WTC11 (cell line): ENCODE data around the gene AAGAB. TPM values are rescaled to one million over a fixed set of nuclear protein-coding genes. Genes with fewer than 3 reads are reported as not detected.

Source experiments
- ATAC-seq: fragments of 200-7000 bp; cut with Tn5 transposase; 2 replicates; pipeline ENCODE4 v1.10.0; 2021; ENCODE audit warnings: mild to moderate bottlenecking, moderate library complexity
- CTCF ChIA-PET: fragments of 300-600 bp; sonication (Branson Sonifier 250); formaldehyde crosslinking; loops from one replicate; lab custom pipeline; 2021; ENCODE audit warnings: antibody characterized with exemption; lab: Charles Lee
- POLR2A ChIA-PET: fragments of 350-600 bp; sonication (Branson Sonifier 250); formaldehyde crosslinking; loops from one replicate; lab custom pipeline; 2021; ENCODE audit warnings: antibody characterized with exemption; lab: Charles Lee
- DNase-seq: peaks from one replicate; pipeline ENCODE4 v3.0.0; 2021; ENCODE audit warnings: low spot score
- H3K27ac Mint-ChIP-seq: 2 replicates; pipeline ENCODE4 v1.8.0; 2021; ENCODE audit warnings: mixed read lengths
- H3K27me3 Mint-ChIP-seq: 2 replicates; pipeline ENCODE4 v1.8.0; 2021; ENCODE audit warnings: low read depth, mild to moderate bottlenecking, moderate library complexity, mixed read lengths
- H3K36me3 Mint-ChIP-seq: 2 replicates; pipeline ENCODE4 v1.8.0; 2021; ENCODE audit warnings: mixed read lengths
- H3K4me1 Mint-ChIP-seq: 2 replicates; pipeline ENCODE4 v1.8.0; 2022; ENCODE audit warnings: mixed read lengths
- H3K4me3 Mint-ChIP-seq: 2 replicates; pipeline ENCODE4 v1.8.0; 2021; ENCODE audit warnings: mild to moderate bottlenecking, moderate library complexity, mixed read lengths
- H3K9me3 Mint-ChIP-seq: 2 replicates; pipeline ENCODE4 v1.8.0; 2021; ENCODE audit warnings: mixed read lengths
- ATF3 ChIP-seq: sonication (generic); formaldehyde crosslinking; conservative IDR thresholded peaks from 2 replicates; pipeline ENCODE4 v1.8.1; 2022; ENCODE audit warnings: mild to moderate bottlenecking, missing genetic modification reagents
- CREB1 ChIP-seq: sonication (generic); formaldehyde crosslinking; IDR thresholded peaks from 2 replicates; pipeline ENCODE4 v1.8.0; 2023; ENCODE audit warnings: mild to moderate bottlenecking, missing genetic modification reagents
- CREM ChIP-seq: sonication (generic); formaldehyde crosslinking; IDR thresholded peaks from 2 replicates; pipeline ENCODE4 v1.8.1; 2022; ENCODE audit warnings: mild to moderate bottlenecking, missing genetic modification reagents, moderate library complexity
- E2F1 ChIP-seq: sonication (generic); formaldehyde crosslinking; IDR thresholded peaks from 2 replicates; pipeline ENCODE4 v1.8.0; 2022; ENCODE audit warnings: mild to moderate bottlenecking, missing genetic modification reagents
- E2F5 ChIP-seq: sonication (generic); formaldehyde crosslinking; IDR thresholded peaks from 2 replicates; pipeline ENCODE4 v1.8.1; 2022; ENCODE audit warnings: mild to moderate bottlenecking, moderate library complexity, missing genetic modification reagents
- ESRRA ChIP-seq: sonication (generic); formaldehyde crosslinking; IDR thresholded peaks from 2 replicates; pipeline ENCODE4 v1.8.1; 2022; ENCODE audit warnings: mild to moderate bottlenecking, missing genetic modification reagents, borderline replicate concordance
- JAZF1 ChIP-seq: fragments of 250-450 bp; sonication (Bioruptor Pico); IDR thresholded peaks from 2 replicates; pipeline ENCODE4 v1.9.0; 2021; ENCODE audit warnings: moderate library complexity, mild to moderate bottlenecking, inconsistent platforms
- JUN ChIP-seq: sonication (generic); formaldehyde crosslinking; IDR thresholded peaks from 2 replicates; pipeline ENCODE4 v1.8.0; 2023; ENCODE audit warnings: mild to moderate bottlenecking, missing genetic modification reagents
- NFATC4 ChIP-seq: fragments of 250-450 bp; sonication (Bioruptor Pico); IDR thresholded peaks from 2 replicates; pipeline ENCODE4 v1.9.0; 2021; ENCODE audit warnings: mild to moderate bottlenecking
- NR1H2 ChIP-seq: sonication (generic); formaldehyde crosslinking; IDR thresholded peaks from 2 replicates; pipeline ENCODE4 v1.9.0; 2021; ENCODE audit warnings: mild to moderate bottlenecking, moderate library complexity, missing genetic modification reagents
- OVOL2 ChIP-seq: fragments of 250-450 bp; sonication (Bioruptor Pico); IDR thresholded peaks from 2 replicates; pipeline ENCODE4 v1.9.0; 2021; ENCODE audit warnings: mild to moderate bottlenecking, borderline replicate concordance
- PRDM15 ChIP-seq: sonication (generic); formaldehyde crosslinking; IDR thresholded peaks from 2 replicates; pipeline ENCODE4 v1.8.0; 2022; ENCODE audit warnings: missing genetic modification reagents
- SP1 ChIP-seq: sonication (generic); formaldehyde crosslinking; conservative IDR thresholded peaks from 2 replicates; pipeline ENCODE4 v1.8.1; 2022; ENCODE audit warnings: missing genetic modification reagents
- TCF7 ChIP-seq: sonication (generic); formaldehyde crosslinking; IDR thresholded peaks from 2 replicates; pipeline ENCODE4 v1.8.0; 2022; ENCODE audit warnings: mild to moderate bottlenecking, low read depth, missing genetic modification reagents, moderate library complexity
- USF1 ChIP-seq: sonication (generic); formaldehyde crosslinking; IDR thresholded peaks from 2 replicates; pipeline ENCODE4 v1.8.0; 2022; ENCODE audit warnings: mild to moderate bottlenecking, missing genetic modification reagents
- USF2 ChIP-seq: sonication (generic); formaldehyde crosslinking; IDR thresholded peaks from 2 replicates; pipeline ENCODE4 v1.8.1; 2023; ENCODE audit warnings: mild to moderate bottlenecking, missing genetic modification reagents, moderate library complexity
- ZBTB43 ChIP-seq: sonication (generic); formaldehyde crosslinking; IDR thresholded peaks from 2 replicates; pipeline ENCODE4 v1.8.1; 2023; ENCODE audit warnings: mild to moderate bottlenecking, missing genetic modification reagents
- ZMAT4 ChIP-seq: fragments of 250-450 bp; sonication (Bioruptor Pico); IDR thresholded peaks from 2 replicates; pipeline ENCODE4 v1.9.0; 2021; ENCODE audit warnings: mild to moderate bottlenecking
- ZNF425 ChIP-seq: fragments of 250-450 bp; sonication (Bioruptor Pico); conservative IDR thresholded peaks from 2 replicates; pipeline ENCODE4 v1.9.0; 2021; ENCODE audit warnings: mild to moderate bottlenecking
- ZNF512 ChIP-seq: sonication (generic); formaldehyde crosslinking; IDR thresholded peaks from 2 replicates; pipeline ENCODE4 v1.8.1; 2022; ENCODE audit warnings: missing genetic modification reagents, borderline replicate concordance
- total RNA-seq: library from RNA; stranded (reverse); gene quantifications from 3 replicates; pipeline ENCODE4 v1.2.3, GENCODE V29; 2021

AAGAB gene
- total RNA-seq, 1 experiment from 2014 or later, result 41.7 TPM

GRCh38 chr15:67156834-67157233 lies 97.6 kb downstream of the AAGAB start (continued):
- TF ChIP-seq ESRRA (no peak), CREM (CRISPR knock-in tag) (no peak), NFATC4 (CRISPR knock-in tag) (no peak)

GRCh38 chr15:67156426-67156825 lies 98.0 kb downstream of the AAGAB start:
- POLR2A ChIA-PET, result no interaction called here
- H3K36me3 Mint-ChIP-seq, result peaks cover 11% of the 10 kb centered on the region
- H3K4me3 Mint-ChIP-seq, result no peak overlapping the region
- DNase-seq (no peak), ATAC-seq (no peak)
- no peak overlapping the region for H3K27ac Mint-ChIP-seq
- H3K4me1 Mint-ChIP-seq, result peaks cover 39% of the 10 kb centered on the region
- H3K27me3 Mint-ChIP-seq, result no peaks in the 10 kb centered on the region
- TF ChIP-seq E2F5 (CRISPR knock-in tag) (no peak), USF1 (CRISPR knock-in tag) (no peak), ZMAT4 (CRISPR knock-in tag) (no peak), TCF7 (no peak), ATF3 (no peak), ZBTB43 (no peak), SP1 (CRISPR knock-in tag) (no peak), USF2 (CRISPR knock-in tag) (no peak)
- H3K9me3 Mint-ChIP-seq, result peaks cover 7% of the 10 kb centered on the region
- CTCF ChIA-PET, result no interaction called here

- peaks cover 48% of the 10 kb centered on the region for H3K4me1 Mint-ChIP-seq
- peaks cover 11% of the 10 kb centered on the region for H3K36me3 Mint-ChIP-seq
- H3K4me3 Mint-ChIP-seq, result no peak overlapping the region
- ChIA-PET CTCF (interaction anchor here (1.1 kb wide), 1 partner anchor 11 kb away, joined by 4 read pairs; no protein-coding TSS in a partner anchor), POLR2A (no interaction called here)
- no peak overlapping the region for H3K27ac Mint-ChIP-seq
- no peaks in the 10 kb centered on the region for H3K27me3 Mint-ChIP-seq
- ATAC-seq (no peak), DNase-seq (no peak)
- peaks cover 7% of the 10 kb centered on the region for H3K9me3 Mint-ChIP-seq
- TF ChIP-seq ZNF512, result no peak
- no peak for TF ChIP-seq PRDM15 (CRISPR knock-in tag)
- no peak for TF ChIP-seq JUN (CRISPR knock-in tag)
- TF ChIP-seq NR1H2 (CRISPR knock-in tag), result no peak
- no peak for TF ChIP-seq ZNF425 (CRISPR knock-in tag)
- no peak for TF ChIP-seq CREB1 (CRISPR knock-in tag)
- TF ChIP-seq OVOL2, result no peak
- no peak for TF ChIP-seq E2F1 (CRISPR knock-in tag)
- TF ChIP-seq JAZF1, result no peak
Measured at GRCh38 chr15:67154249-67154648, 100.2 kb downstream of the AAGAB start.
